HFFc6 (cell line): ENCODE data around the gene FAM13A. TPM values are rescaled to one million over a fixed set of nuclear protein-coding genes. Genes with fewer than 3 reads are reported as not detected.
"Not testable (repeated sequence)": the region's sequence is repeated elsewhere in the genome, so short reads cannot be mapped to it uniquely, and the experiment has no call there.

Source experiments
- DNase-seq: peaks from one replicate; pipeline ENCODE4 v3.0.0-alpha.2; 2018
- H3K27ac Mint-ChIP-seq: 2 replicates; pipeline ENCODE4 v1.8.0; 2020; ENCODE audit warnings: mild to moderate bottlenecking, mixed read lengths
- H3K27me3 Mint-ChIP-seq: 2 replicates; pipeline ENCODE4 v1.8.0; 2021; ENCODE audit warnings: mild to moderate bottlenecking, moderate library complexity, mixed read lengths; ENCODE audit not compliant: insufficient read depth
- H3K36me3 Mint-ChIP-seq: 2 replicates; pipeline ENCODE4 v1.8.0; 2021; ENCODE audit warnings: low read depth, mixed read lengths
- H3K4me1 Mint-ChIP-seq: 2 replicates; pipeline ENCODE4 v1.8.0; 2020; ENCODE audit warnings: low read depth, mixed read lengths
- H3K4me3 Mint-ChIP-seq: 2 replicates; pipeline ENCODE4 v1.8.0; 2020; ENCODE audit warnings: mild to moderate bottlenecking, moderate library complexity, mixed read lengths
- H3K9me3 Mint-ChIP-seq: 2 replicates; pipeline ENCODE4 v1.8.0; 2020; ENCODE audit warnings: mild to moderate bottlenecking, mixed read lengths
- total RNA-seq, 6 experiments: library from RNA; stranded (reverse); fragmentation: NEBNext Ultra II Directional; extraction: Animal tissue kit (Norgen Biotek cat#: 25700); gene quantifications; 2 replicates in 1 of 6; 3 replicates in 5 of 6; pipeline ENCODE4 v1.2.3, GENCODE V29; 2021
- TF ChIP-seq, protein P1 (sequence below): fragments of 200-600 bp; sonication (generic); IDR thresholded peaks from 2 replicates; pipeline ENCODE4 v1.5.0; 2021; ENCODE audit warnings: antibody characterized with exemption, mild to moderate bottlenecking

FAM13A gene
- total RNA-seq, 6 experiments from 2014 or later, result 8.0 to 11.2 (median 9.7) TPM

GRCh38 chr4:88933414-88934160 is 123.4 kb downstream of the FAM13A start:
- TF ChIP-seq, protein P1, sequence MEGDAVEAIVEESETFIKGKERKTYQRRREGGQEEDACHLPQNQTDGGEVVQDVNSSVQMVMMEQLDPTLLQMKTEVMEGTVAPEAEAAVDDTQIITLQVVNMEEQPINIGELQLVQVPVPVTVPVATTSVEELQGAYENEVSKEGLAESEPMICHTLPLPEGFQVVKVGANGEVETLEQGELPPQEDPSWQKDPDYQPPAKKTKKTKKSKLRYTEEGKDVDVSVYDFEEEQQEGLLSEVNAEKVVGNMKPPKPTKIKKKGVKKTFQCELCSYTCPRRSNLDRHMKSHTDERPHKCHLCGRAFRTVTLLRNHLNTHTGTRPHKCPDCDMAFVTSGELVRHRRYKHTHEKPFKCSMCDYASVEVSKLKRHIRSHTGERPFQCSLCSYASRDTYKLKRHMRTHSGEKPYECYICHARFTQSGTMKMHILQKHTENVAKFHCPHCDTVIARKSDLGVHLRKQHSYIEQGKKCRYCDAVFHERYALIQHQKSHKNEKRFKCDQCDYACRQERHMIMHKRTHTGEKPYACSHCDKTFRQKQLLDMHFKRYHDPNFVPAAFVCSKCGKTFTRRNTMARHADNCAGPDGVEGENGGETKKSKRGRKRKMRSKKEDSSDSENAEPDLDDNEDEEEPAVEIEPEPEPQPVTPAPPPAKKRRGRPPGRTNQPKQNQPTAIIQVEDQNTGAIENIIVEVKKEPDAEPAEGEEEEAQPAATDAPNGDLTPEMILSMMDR, result no peak

DNA sequence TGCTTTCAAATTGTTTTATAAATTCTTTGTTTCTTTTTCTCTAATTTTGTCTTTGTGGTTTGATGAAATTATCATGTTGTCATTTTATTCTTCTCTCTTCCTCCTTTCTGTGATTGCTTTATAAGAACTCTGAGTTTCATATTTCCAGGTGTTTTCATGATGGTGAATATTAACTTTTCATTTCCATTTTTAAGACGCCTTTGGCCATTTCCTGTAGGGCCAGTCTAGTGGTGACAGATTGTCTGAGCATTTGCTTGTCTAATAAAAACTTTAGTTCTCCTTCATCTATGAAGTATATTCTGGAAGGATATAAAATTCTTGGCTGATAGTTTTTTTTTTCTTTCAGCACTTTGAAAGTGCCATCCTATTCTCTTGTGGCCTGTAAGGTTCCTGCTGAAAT is 128.1 kb downstream of the FAM13A start:
- no peaks in the 10 kb centered on the region for H3K9me3 Mint-ChIP-seq
- no peak overlapping the region for H3K4me3 Mint-ChIP-seq
- H3K27ac Mint-ChIP-seq, result no peak overlapping the region
- no peaks in the 10 kb centered on the region; the same call in 1 of the 2 replicates for H3K36me3 Mint-ChIP-seq
- TF ChIP-seq, protein P1, result no peak
- DNase-seq, result no peak
- 0 out of 2 replicates have a peak, but pooled peaks cover 5% of the 10 kb centered on the region for H3K4me1 Mint-ChIP-seq
- no peaks in the 10 kb centered on the region; the same call in none of the 2 replicates for H3K27me3 Mint-ChIP-seq

More at GRCh38 chr4:88933414-88934160, 123.4 kb downstream of the FAM13A start:
- H3K36me3 Mint-ChIP-seq, result peaks cover 4% of the 10 kb centered on the region; the same call in 1 of the 2 replicates
- H3K9me3 Mint-ChIP-seq, result no peaks in the 10 kb centered on the region
- no peak overlapping the region for H3K4me3 Mint-ChIP-seq
- DNase-seq, result no peak
- no peaks in the 10 kb centered on the region for H3K27me3 Mint-ChIP-seq
- peaks cover 36% of the 10 kb centered on the region for H3K4me1 Mint-ChIP-seq
- H3K27ac Mint-ChIP-seq, result no peak overlapping the region

DNA sequence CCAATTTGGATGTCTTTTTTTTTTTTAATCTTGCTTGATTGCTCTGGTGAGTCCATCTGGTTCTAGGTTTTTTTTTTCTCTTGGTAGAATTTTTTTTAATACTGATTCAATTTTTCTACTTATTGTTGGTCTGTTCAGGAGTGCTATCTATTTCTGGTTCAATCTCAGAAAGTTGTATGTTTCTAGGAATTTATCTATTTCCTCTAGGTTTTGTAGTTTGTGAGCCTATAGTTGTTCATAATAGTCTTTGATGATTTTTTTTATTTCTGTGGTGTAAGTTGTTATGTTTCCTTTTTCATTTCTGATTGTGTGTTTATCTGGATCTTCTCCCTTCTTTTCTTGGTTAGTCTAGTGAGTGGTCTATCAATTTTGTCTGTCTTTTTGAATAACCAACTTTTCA is 129.6 kb downstream of the FAM13A start:
- Mint-ChIP-seq H3K9me3 (no peaks in the 10 kb centered on the region), H3K27ac (no peak overlapping the region), H3K36me3 (no peaks in the 10 kb centered on the region; the same call in 1 of the 2 replicates), H3K4me3 (no peak overlapping the region), H3K4me1 (0 out of 2 replicates have a peak, but pooled peaks cover 5% of the 10 kb centered on the region), H3K27me3 (no peaks in the 10 kb centered on the region; the same call in none of the 2 replicates)
- no peak for DNase-seq
- TF ChIP-seq, protein P1, result no peak

DNA sequence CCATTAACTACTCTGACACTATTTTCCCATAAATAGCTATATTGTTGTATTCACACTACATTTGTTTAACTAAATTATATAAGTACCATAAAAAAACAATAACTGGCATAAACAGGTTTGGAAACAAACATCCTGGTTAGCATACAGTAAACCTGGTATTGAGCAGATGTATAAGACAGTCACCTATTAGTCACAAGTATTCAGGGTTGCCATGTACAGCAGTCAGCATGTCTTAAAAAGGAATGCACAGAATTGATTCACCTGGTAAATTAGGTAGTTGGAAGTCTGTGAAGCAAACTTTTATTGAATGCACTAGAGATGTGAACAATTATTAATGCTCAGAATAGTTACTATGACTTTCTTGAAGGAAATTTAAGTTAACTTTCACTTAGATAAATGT is 137.9 kb downstream of the FAM13A start:
- H3K27me3 Mint-ChIP-seq, result no peaks in the 10 kb centered on the region; the same call in 1 of the 2 replicates
- no peaks in the 10 kb centered on the region for H3K4me1 Mint-ChIP-seq
- H3K9me3 Mint-ChIP-seq, result peaks cover 6% of the 10 kb centered on the region
- no peak for DNase-seq
- H3K27ac Mint-ChIP-seq, result no peak overlapping the region
- TF ChIP-seq, protein P1, result no peak
- peaks cover 5% of the 10 kb centered on the region for H3K36me3 Mint-ChIP-seq
- no peak overlapping the region for H3K4me3 Mint-ChIP-seq

- not testable (repeated sequence) for DNase-seq, H3K36me3 Mint-ChIP-seq, H3K4me1 Mint-ChIP-seq, H3K27me3 Mint-ChIP-seq, H3K4me3 Mint-ChIP-seq, H3K27ac Mint-ChIP-seq, H3K9me3 Mint-ChIP-seq
Measured at GRCh38 chr4:88913181-88913580, 143.8 kb downstream of the FAM13A start.
